ENCODE data around the gene TSPYL2. TPM values are rescaled to one million over a fixed set of nuclear protein-coding genes. Genes with fewer than 3 reads are reported as not detected.

Gene TSPYL2
- total RNA-seq, 2 donors from 2014 or later, result 39.9 to 44.0 TPM

DNA sequence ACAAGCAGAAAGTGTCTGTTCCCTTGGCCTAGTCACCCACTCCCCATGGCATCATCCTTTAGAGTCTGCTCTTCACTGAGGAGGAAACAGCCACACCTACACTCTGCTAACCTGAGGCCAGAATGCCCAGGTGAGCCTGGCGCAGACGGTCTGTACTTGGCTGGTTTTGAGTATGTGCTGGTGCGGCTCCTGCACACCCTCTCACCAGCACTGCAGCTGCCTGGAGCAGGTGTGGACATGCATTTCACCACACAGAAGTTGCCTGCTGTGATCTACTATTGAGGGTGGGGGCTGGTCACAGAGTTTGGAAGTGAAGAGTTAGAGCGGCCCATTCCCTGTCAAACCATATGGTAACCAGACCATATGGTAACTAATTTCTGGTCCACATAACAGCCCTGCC, 51.2 kb downstream of the TSPYL2 start:
- H3K4me1 ChIP-seq, result no peaks in the 10 kb centered on the region
- H3K36me3 ChIP-seq, result no peaks in the 10 kb centered on the region
- TF ChIP-seq CTCF (IDR thresholded peaks at IDR 0.05), result no peak

GRCh38 chrX:53135581-53135980, 53.4 kb downstream of the TSPYL2 start:
- no peak overlapping the region for H3K27ac ChIP-seq

More for the DNA sequence above, 51.2 kb downstream of the TSPYL2 start:
- Histone ChIP-seq H3K27me3 (no peaks in the 10 kb centered on the region), H3K9me3 (no peaks in the 10 kb centered on the region), H3K4me3 (no peak overlapping the region), H3K27ac (no peak overlapping the region)
- DNase-seq (ENCODE audit: low spot score), result no peak

More at GRCh38 chrX:53135581-53135980, 53.4 kb downstream of the TSPYL2 start:
- H3K36me3 ChIP-seq, result no peaks in the 10 kb centered on the region
- H3K27me3 ChIP-seq, result no peaks in the 10 kb centered on the region
- H3K4me3 ChIP-seq, result no peak overlapping the region
- no peak for DNase-seq (ENCODE audit: low spot score)
- H3K9me3 ChIP-seq, result no peaks in the 10 kb centered on the region
- no peaks in the 10 kb centered on the region for H3K4me1 ChIP-seq
- no peak for TF ChIP-seq CTCF (IDR thresholded peaks at IDR 0.05)

Other genes with a start within 250 kb of the TSPYL2 start
- not detected for gene XAGE3, start 214.3 kb upstream of the TSPYL2 start, total RNA-seq
- 10 to 100 TPM; 11.2 to 11.9 TPM for gene FAM156B, start 185.0 kb upstream of the TSPYL2 start, total RNA-seq
- 1 to 10 TPM; 4.3 to 8.7 TPM for gene FAM156A, start 123.8 kb upstream of the TSPYL2 start, total RNA-seq
- gene GPR173, start 33.6 kb upstream of the TSPYL2 start, total RNA-seq, result 1 to 10 TPM in 1 of 2 donors, under 1 TPM in 1; 0.93 to 2.4 TPM
- 1 to 10 TPM; 3.3 to 6.0 TPM for gene KANTR, start 11.8 kb downstream of the TSPYL2 start, total RNA-seq
- gene KDM5C, start 142.8 kb downstream of the TSPYL2 start, total RNA-seq, result 10 to 100 TPM; 48.7 to 50.4 TPM
- 10 to 100 TPM; 10.7 to 13.4 TPM for gene IQSEC2, start 199.2 kb downstream of the TSPYL2 start, total RNA-seq